Astrocyte of the cerebellum (primary cell): ENCODE measurements around the gene DPYSL4.

ENCODE experiments used
- DNase-seq: peaks from one replicate; pipeline ENCODE4 v3.0.0-alpha.2; 2011; ENCODE audit warnings: low read depth
- H3K4me3 ChIP-seq: 2 replicates; pipeline ENCODE4 v1.5.1; 2011; ENCODE audit warnings: mild to moderate bottlenecking, low read depth, low read length, moderate library complexity
- CTCF ChIP-seq: IDR thresholded peaks from 2 replicates; pipeline ENCODE4 v1.5.1; 2012; ENCODE audit warnings: low read length, low read depth, moderate library complexity, mild to moderate bottlenecking; ENCODE audit errors: missing control alignments
- in situ Hi-C: cut with HindIII; loops from 2 replicates; pipeline ENCODE4 v1.10.0; 2017; ENCODE audit warnings: low sequenced_read_pairs

The DPYSL4 gene

GRCh38 chr10:132208462-132209050, 21.8 kb downstream of the DPYSL4 start:
- no peak for TF ChIP-seq CTCF
- H3K4me3 ChIP-seq: no peak overlapping the region
- in situ Hi-C loops: loop anchor here (10.0 kb wide), 1 partner anchor 136 kb away; no protein-coding TSS in a partner anchor
- no peak for DNase-seq

GRCh38 chr10:132209130-132209529, 22.4 kb downstream of the DPYSL4 start:
- DNase-seq: no peak
- in situ Hi-C loops: loop anchor here (10.0 kb wide), 1 partner anchor 136 kb away; no protein-coding TSS in a partner anchor
- no peak for TF ChIP-seq CTCF
- no peak overlapping the region for H3K4me3 ChIP-seq

- DNase-seq: no peak
- in situ Hi-C loops: loop anchor here (10.0 kb wide), 1 partner anchor 135 kb away; no protein-coding TSS in a partner anchor
- no peak overlapping the region for H3K4me3 ChIP-seq
- TF ChIP-seq CTCF: no peak
Measured at GRCh38 chr10:132209978-132210530, 23.3 kb downstream of the DPYSL4 start.

GRCh38 chr10:132210766-132211165, 24.0 kb downstream of the DPYSL4 start:
- no peak for TF ChIP-seq CTCF
- in situ Hi-C loops: no loop called here
- DNase-seq: no peak

GRCh38 chr10:132211246-132211645, 24.5 kb downstream of the DPYSL4 start:
- no peak for TF ChIP-seq CTCF
- no peak for DNase-seq
- in situ Hi-C loops: no loop called here

More at GRCh38 chr10:132210766-132211165, 24.0 kb downstream of the DPYSL4 start:
- no peak overlapping the region for H3K4me3 ChIP-seq

GRCh38 chr10:132212816-132213215, 26.1 kb downstream of the DPYSL4 start:
- in situ Hi-C loops: no loop called here
- TF ChIP-seq CTCF: no peak
- no peak for DNase-seq
- no peak overlapping the region for H3K4me3 ChIP-seq

More at GRCh38 chr10:132211246-132211645, 24.5 kb downstream of the DPYSL4 start:
- H3K4me3 ChIP-seq: no peak overlapping the region
